ENCODE results near the gene PSG4. TPM values are rescaled to one million over a fixed set of nuclear protein-coding genes. Genes with fewer than 3 reads are reported as not detected.
"Not testable (repeated sequence)": the region's sequence is repeated elsewhere in the genome, so short reads cannot be mapped to it uniquely, and the experiment has no call there.

PSG4 gene
- total and polyA plus RNA-seq, 5 donors from 2014 or later: 0.76 TPM; not detected in 4

DNA sequence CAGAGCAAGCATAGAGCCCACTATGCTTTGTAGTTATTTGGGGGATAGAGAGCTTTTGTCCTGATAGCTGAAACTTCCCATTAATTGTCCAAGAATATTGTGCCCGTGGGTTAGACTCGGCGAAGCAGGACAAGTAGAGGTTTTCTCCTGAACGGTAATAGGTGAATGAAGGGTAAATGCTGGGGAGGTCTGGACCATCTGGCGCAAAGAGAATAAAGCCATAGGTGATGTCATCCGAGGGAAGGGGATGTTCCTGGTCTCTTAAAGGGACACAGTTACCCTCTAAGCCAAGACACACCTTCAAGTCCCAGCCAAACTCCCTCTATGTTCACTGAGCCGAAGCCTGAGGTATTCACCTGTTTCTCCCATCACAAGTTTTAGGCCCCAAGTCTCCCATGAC, 11.0 kb downstream of the PSG4 start:
- H3K9me3 ChIP-seq (ENCODE audit: control insufficient read depth in 2 of 2, low read length in 2 of 2); ATAC-seq (ENCODE audit: low read depth in 2 of 2); H3K4me3 Mint-ChIP-seq; H3K36me3 Mint-ChIP-seq; H3K27ac Mint-ChIP-seq; H3K27me3 ChIP-seq (ENCODE audit: control insufficient read depth, insufficient read depth, low read length); H3K4me1 ChIP-seq (ENCODE audit: control insufficient read depth, insufficient read depth, low read length, poor library complexity, severe bottlenecking); H3K4me1 Mint-ChIP-seq; DNase-seq; H3K27ac ChIP-seq (ENCODE audit: insufficient read depth, low read length, poor library complexity, severe bottlenecking); H3K9me3 Mint-ChIP-seq; H3K36me3 ChIP-seq (ENCODE audit: control insufficient read depth, insufficient read depth, low read length); H3K4me3 ChIP-seq (ENCODE audit: low read depth, low read length): not testable (repeated sequence)
- H3K27me3 Mint-ChIP-seq: peaks cover 13% of the 10 kb centered on the region

GRCh38 chr19:43192381-43193155, 12.9 kb downstream of the PSG4 start:
- H3K27me3 Mint-ChIP-seq: peaks cover 13% of the 10 kb centered on the region
- H3K4me3 ChIP-seq (ENCODE audit: low read depth, low read length); H3K9me3 ChIP-seq (ENCODE audit: control insufficient read depth in 2 of 2, low read length in 2 of 2); H3K27ac ChIP-seq (ENCODE audit: insufficient read depth, low read length, poor library complexity, severe bottlenecking); H3K4me3 Mint-ChIP-seq; H3K4me1 Mint-ChIP-seq; H3K27me3 ChIP-seq (ENCODE audit: control insufficient read depth, insufficient read depth, low read length); H3K36me3 Mint-ChIP-seq; H3K4me1 ChIP-seq (ENCODE audit: control insufficient read depth, insufficient read depth, low read length, poor library complexity, severe bottlenecking); H3K27ac Mint-ChIP-seq; DNase-seq; H3K36me3 ChIP-seq (ENCODE audit: control insufficient read depth, insufficient read depth, low read length); ATAC-seq (ENCODE audit: low read depth in 2 of 2); H3K9me3 Mint-ChIP-seq: not testable (repeated sequence)

GRCh38 chr19:43188092-43188491, 17.3 kb downstream of the PSG4 start:
- not testable (repeated sequence) for ATAC-seq (ENCODE audit: low read depth in 2 of 2); H3K4me1 Mint-ChIP-seq; H3K27ac Mint-ChIP-seq; H3K4me3 Mint-ChIP-seq; H3K9me3 ChIP-seq (ENCODE audit: control insufficient read depth in 2 of 2, low read length in 2 of 2); H3K4me3 ChIP-seq (ENCODE audit: low read depth, low read length); H3K27me3 Mint-ChIP-seq; H3K27ac ChIP-seq (ENCODE audit: insufficient read depth, low read length, poor library complexity, severe bottlenecking); H3K27me3 ChIP-seq (ENCODE audit: control insufficient read depth, insufficient read depth, low read length); H3K4me1 ChIP-seq (ENCODE audit: control insufficient read depth, insufficient read depth, low read length, poor library complexity, severe bottlenecking); DNase-seq; H3K9me3 Mint-ChIP-seq; H3K36me3 ChIP-seq (ENCODE audit: control insufficient read depth, insufficient read depth, low read length); H3K36me3 Mint-ChIP-seq

DNA sequence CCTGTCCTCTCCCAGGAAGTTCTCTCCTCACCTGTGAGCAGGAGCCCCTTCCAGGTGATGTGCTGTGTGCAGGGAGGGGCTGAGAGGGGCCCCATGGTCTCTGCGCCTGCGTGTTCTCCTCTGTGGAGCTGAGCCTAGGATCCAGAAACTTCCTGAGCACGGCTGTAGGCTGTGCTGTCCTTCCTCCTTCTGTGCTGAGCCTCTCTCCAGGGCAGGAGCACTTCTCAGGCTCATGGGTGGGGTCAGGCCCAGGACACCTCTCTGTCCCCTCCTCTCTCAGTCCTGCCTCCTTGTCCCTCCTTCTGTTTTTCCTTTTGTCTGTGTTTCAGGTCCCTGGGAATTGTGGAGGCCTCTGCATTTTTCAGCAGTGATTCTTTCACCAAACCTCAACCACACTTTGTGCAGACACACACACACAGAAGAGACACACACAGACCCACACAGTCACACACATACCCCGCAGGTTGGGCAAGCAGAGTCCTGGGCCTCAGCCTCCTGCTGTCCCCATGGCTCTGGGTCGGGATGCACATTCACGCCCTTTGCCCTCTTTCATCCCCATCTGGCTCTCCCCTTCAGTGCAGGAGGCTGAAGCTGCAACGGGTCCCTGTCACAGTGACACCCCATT, 19.0 kb downstream of the PSG4 start, which contains the start of gene PSG5:
Gene PSG5, minus strand, starts transcription at position 226 of the 625 bp plus-strand sequence. Its CDS starts 131 bp downstream, at position 95.
- H3K27ac Mint-ChIP-seq; ATAC-seq (ENCODE audit: low read depth in 2 of 2); H3K36me3 Mint-ChIP-seq; H3K9me3 ChIP-seq (ENCODE audit: control insufficient read depth in 2 of 2, low read length in 2 of 2); DNase-seq; H3K36me3 ChIP-seq (ENCODE audit: control insufficient read depth, insufficient read depth, low read length); H3K27ac ChIP-seq (ENCODE audit: insufficient read depth, low read length, poor library complexity, severe bottlenecking); H3K27me3 ChIP-seq (ENCODE audit: control insufficient read depth, insufficient read depth, low read length); H3K4me3 ChIP-seq (ENCODE audit: low read depth, low read length); H3K4me3 Mint-ChIP-seq; H3K4me1 ChIP-seq (ENCODE audit: control insufficient read depth, insufficient read depth, low read length, poor library complexity, severe bottlenecking); H3K9me3 Mint-ChIP-seq; H3K27me3 Mint-ChIP-seq; H3K4me1 Mint-ChIP-seq: not testable (repeated sequence)

DNA sequence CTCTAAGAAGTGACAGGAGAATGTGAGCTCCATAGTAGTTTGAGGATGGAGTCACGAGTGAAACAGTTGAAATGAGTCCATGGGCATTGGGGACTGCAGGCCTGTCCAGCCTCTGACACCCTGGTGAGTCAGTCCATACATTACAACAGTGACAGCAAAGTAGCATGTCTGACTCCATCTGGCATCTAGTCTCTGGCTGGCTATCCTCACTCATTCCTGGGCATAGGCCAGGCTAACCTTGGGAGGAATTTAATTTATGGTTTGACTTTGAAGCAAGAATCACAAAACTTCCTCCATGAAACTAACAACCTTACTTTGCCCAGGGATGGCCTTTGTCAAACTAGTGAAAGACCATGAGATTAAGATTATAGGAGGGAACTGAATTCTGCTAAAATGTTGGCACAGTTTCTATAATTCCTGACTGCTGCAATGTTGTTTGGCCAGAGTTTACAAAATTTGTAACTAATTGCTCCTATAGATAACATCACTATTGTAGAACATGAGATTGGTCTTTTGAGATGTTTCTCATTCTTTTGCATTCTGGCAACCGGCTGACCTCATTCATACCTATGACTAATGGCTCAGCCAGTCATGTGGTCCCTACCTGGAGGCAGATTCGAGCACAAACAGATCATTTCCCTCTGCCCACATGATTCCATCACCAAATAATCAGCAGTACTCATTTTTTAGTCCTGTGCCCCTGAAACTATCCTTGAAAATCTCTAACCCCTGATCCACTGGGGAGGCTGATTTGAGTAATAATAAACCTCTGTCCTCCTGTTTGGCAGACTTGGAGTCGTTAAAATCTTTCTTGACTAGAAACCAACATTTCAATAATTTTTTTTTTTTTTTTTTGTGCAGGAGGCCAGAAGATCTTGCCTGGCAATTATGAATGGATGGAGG, 23.3 kb downstream of the PSG4 start:
- H3K9me3 ChIP-seq (ENCODE audit: control insufficient read depth in 2 of 2, low read length in 2 of 2); H3K4me1 Mint-ChIP-seq; H3K27ac Mint-ChIP-seq: not testable (repeated sequence)

DNA sequence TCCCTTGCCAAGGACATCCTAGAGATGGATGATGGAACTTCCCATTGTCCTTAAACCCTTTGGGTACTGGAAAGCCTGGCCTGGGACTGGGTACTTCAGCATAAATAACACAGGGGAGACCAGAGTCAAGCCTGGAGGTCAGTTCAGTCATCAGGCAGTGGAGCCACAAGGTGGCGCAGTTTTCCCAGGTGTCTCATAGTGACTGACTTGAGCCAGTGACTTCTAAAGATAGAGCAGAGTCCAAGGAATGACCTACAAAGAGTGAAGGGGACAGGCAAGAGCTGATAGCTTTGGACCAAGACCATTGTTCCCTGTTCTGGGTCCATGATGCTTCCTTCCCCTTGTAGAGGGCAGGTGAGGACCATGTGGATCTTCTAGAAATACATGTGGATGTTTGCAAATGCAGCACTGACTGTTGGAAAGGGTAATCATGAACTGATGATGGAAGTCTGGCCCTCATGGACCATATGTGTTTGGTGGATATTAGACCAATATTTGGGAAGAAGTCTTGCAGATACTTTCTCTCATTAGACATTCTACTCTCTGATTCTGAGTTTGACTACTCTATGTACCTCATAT, 25.8 kb downstream of the PSG4 start:
- not testable (repeated sequence) for H3K9me3 ChIP-seq (ENCODE audit: control insufficient read depth in 2 of 2, low read length in 2 of 2); H3K36me3 Mint-ChIP-seq; H3K4me3 ChIP-seq (ENCODE audit: low read depth, low read length); DNase-seq; H3K4me3 Mint-ChIP-seq; H3K27ac ChIP-seq (ENCODE audit: insufficient read depth, low read length, poor library complexity, severe bottlenecking); ATAC-seq (ENCODE audit: low read depth in 2 of 2); H3K27ac Mint-ChIP-seq; H3K36me3 ChIP-seq (ENCODE audit: control insufficient read depth, insufficient read depth, low read length); H3K4me1 Mint-ChIP-seq; H3K27me3 ChIP-seq (ENCODE audit: control insufficient read depth, insufficient read depth, low read length); H3K4me1 ChIP-seq (ENCODE audit: control insufficient read depth, insufficient read depth, low read length, poor library complexity, severe bottlenecking); H3K9me3 Mint-ChIP-seq; H3K27me3 Mint-ChIP-seq

More for the DNA sequence above, 23.3 kb downstream of the PSG4 start:
- not testable (repeated sequence) for H3K4me1 ChIP-seq (ENCODE audit: control insufficient read depth, insufficient read depth, low read length, poor library complexity, severe bottlenecking); H3K4me3 ChIP-seq (ENCODE audit: low read depth, low read length); H3K36me3 Mint-ChIP-seq; ATAC-seq (ENCODE audit: low read depth in 2 of 2); H3K27me3 ChIP-seq (ENCODE audit: control insufficient read depth, insufficient read depth, low read length); H3K9me3 Mint-ChIP-seq; H3K27me3 Mint-ChIP-seq; DNase-seq; H3K4me3 Mint-ChIP-seq; H3K36me3 ChIP-seq (ENCODE audit: control insufficient read depth, insufficient read depth, low read length); H3K27ac ChIP-seq (ENCODE audit: insufficient read depth, low read length, poor library complexity, severe bottlenecking)

DNA sequence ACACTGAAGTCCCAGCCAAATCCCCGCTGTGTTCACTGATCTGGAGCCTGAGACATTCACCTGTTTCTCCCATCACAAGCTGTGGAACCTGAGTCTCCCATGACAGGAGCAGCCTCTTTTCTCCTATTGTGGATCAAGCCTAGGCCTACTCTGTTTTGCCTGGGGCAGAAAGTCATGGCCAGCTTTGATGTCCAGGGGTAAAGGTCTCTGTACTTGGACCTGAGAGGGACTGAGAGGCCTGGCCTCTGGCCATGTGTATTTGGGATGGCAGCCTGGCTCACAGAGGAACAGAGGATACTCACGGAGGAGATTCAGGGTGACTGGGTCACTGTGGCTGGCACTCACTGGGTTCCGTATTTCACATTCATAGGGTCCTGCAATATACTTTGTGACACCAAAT, 26.9 kb downstream of the PSG4 start:
- H3K4me1 Mint-ChIP-seq; H3K4me3 Mint-ChIP-seq; H3K36me3 Mint-ChIP-seq; H3K9me3 Mint-ChIP-seq; H3K27me3 ChIP-seq (ENCODE audit: control insufficient read depth, insufficient read depth, low read length); ATAC-seq (ENCODE audit: low read depth in 2 of 2); H3K36me3 ChIP-seq (ENCODE audit: control insufficient read depth, insufficient read depth, low read length); DNase-seq; H3K4me3 ChIP-seq (ENCODE audit: low read depth, low read length); H3K4me1 ChIP-seq (ENCODE audit: control insufficient read depth, insufficient read depth, low read length, poor library complexity, severe bottlenecking); H3K27ac Mint-ChIP-seq; H3K9me3 ChIP-seq (ENCODE audit: control insufficient read depth in 2 of 2, low read length in 2 of 2); H3K27me3 Mint-ChIP-seq; H3K27ac ChIP-seq (ENCODE audit: insufficient read depth, low read length, poor library complexity, severe bottlenecking): not testable (repeated sequence)

All from CD4-positive, CD25-positive, alpha-beta regulatory T cell (primary cell).